ENCODE measurements around the gene BUD13. TPM values are rescaled to one million over a fixed set of nuclear protein-coding genes. Genes with fewer than 3 reads are reported as not detected.
A peak's percentile ranks its signal among the peaks of the same experiment; 100 is the strongest.

The BUD13 gene
- total and polyA plus RNA-seq, 2 of the 13 experiments (the other 11 are each of a cell fraction or from before 2014, with no cell fraction given), result 13.3 to 25.9 TPM

GRCh38 chr11:116808262-116809175 lies 35.7 kb upstream of the BUD13 start (continued):
- TF ChIP-seq, protein P1, sequence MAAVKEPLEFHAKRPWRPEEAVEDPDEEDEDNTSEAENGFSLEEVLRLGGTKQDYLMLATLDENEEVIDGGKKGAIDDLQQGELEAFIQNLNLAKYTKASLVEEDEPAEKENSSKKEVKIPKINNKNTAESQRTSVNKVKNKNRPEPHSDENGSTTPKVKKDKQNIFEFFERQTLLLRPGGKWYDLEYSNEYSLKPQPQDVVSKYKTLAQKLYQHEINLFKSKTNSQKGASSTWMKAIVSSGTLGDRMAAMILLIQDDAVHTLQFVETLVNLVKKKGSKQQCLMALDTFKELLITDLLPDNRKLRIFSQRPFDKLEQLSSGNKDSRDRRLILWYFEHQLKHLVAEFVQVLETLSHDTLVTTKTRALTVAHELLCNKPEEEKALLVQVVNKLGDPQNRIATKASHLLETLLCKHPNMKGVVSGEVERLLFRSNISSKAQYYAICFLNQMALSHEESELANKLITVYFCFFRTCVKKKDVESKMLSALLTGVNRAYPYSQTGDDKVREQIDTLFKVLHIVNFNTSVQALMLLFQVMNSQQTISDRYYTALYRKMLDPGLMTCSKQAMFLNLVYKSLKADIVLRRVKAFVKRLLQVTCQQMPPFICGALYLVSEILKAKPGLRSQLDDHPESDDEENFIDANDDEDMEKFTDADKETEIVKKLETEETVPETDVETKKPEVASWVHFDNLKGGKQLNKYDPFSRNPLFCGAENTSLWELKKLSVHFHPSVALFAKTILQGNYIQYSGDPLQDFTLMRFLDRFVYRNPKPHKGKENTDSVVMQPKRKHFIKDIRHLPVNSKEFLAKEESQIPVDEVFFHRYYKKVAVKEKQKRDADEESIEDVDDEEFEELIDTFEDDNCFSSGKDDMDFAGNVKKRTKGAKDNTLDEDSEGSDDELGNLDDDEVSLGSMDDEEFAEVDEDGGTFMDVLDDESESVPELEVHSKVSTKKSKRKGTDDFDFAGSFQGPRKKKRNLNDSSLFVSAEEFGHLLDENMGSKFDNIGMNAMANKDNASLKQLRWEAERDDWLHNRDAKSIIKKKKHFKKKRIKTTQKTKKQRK (IDR thresholded peaks at IDR 0.05; ENCODE audit: low read length), result no peak
- TF ChIP-seq ZNF567 (CRISPR knock-in tag; IDR thresholded peaks at IDR 0.05; ENCODE audit: borderline replicate concordance), result no peak
- no peak for TF ChIP-seq CSRNP1 (CRISPR knock-in tag; IDR thresholded peaks at IDR 0.05)
- TF ChIP-seq, protein P2, sequence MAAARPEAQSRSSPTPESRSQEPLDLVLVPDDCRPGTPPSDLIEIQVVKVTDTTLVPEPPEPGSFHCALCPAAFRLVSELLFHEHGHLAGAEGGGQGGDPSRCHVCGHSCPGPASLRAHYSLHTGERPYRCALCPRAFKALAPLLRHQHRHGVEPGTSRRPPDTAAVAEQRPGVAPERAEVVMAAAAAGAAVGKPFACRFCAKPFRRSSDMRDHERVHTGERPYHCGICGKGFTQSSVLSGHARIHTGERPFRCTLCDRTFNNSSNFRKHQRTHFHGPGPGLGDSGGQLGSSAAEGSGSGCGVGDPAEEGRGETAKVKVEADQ (CRISPR knock-in tag; IDR thresholded peaks at IDR 0.05; ENCODE audit: borderline replicate concordance), result peak; percentile 94; the same call in 1 of the 2 replicates
- TF ChIP-seq TCF12 (IDR thresholded peaks at IDR 0.05), result no peak
- peak; percentile 87; the same call in 1 of the 2 replicates for TF ChIP-seq TCF12 (CRISPR knock-in tag; IDR thresholded peaks at IDR 0.05)
- TF ChIP-seq, protein P3, sequence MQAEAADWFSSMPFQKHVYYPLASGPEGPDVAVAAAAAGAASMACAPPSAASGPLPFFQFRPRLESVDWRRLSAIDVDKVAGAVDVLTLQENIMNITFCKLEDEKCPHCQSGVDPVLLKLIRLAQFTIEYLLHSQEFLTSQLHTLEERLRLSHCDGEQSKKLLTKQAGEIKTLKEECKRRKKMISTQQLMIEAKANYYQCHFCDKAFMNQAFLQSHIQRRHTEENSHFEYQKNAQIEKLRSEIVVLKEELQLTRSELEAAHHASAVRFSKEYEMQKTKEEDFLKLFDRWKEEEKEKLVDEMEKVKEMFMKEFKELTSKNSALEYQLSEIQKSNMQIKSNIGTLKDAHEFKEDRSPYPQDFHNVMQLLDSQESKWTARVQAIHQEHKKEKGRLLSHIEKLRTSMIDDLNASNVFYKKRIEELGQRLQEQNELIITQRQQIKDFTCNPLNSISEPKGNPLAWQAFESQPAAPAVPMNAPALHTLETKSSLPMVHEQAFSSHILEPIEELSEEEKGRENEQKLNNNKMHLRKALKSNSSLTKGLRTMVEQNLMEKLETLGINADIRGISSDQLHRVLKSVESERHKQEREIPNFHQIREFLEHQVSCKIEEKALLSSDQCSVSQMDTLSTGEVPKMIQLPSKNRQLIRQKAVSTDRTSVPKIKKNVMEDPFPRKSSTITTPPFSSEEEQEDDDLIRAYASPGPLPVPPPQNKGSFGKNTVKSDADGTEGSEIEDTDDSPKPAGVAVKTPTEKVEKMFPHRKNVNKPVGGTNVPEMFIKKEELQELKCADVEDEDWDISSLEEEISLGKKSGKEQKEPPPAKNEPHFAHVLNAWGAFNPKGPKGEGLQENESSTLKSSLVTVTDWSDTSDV (CRISPR knock-in tag; IDR thresholded peaks at IDR 0.05), result no peak
- no peak for TF ChIP-seq ZNF468 (CRISPR knock-in tag; IDR thresholded peaks at IDR 0.05)
- 0 out of 2 replicates have a peak, but pooled peaks have one; percentile 35 for TF ChIP-seq SRY (CRISPR knock-in tag; IDR thresholded peaks at IDR 0.05)
- TF ChIP-seq ZBTB8A (CRISPR knock-in tag; IDR thresholded peaks at IDR 0.05; ENCODE audit: borderline replicate concordance, low read depth), result 0 out of 2 replicates have a peak, but pooled peaks have one; percentile 27
- peak; percentile 55; the same call in 1 of the 2 replicates for TF ChIP-seq BHLHE40 (IDR thresholded peaks at IDR 0.05; ENCODE audit: low read length)
- no peak for TF ChIP-seq RORA (CRISPR knock-in tag; IDR thresholded peaks at IDR 0.05)
- peak; percentile 92; the same call in 1 of the 2 replicates for TF ChIP-seq ZNF510 (CRISPR knock-in tag; IDR thresholded peaks at IDR 0.05; ENCODE audit: low read depth)
- no peak for TF ChIP-seq TBP (CRISPR knock-in tag; IDR thresholded peaks at IDR 0.05)
- peak; percentile 25 for TF ChIP-seq STAG1 (CRISPR knock-in tag; IDR thresholded peaks at IDR 0.05)
- TF ChIP-seq ZNF205 (CRISPR knock-in tag; IDR thresholded peaks at IDR 0.05), result peak; percentile 75
- TF ChIP-seq ZNF660 (CRISPR knock-in tag; IDR thresholded peaks at IDR 0.05; ENCODE audit: borderline replicate concordance, low read depth), result no peak
- no peak for TF ChIP-seq ZNF251 (CRISPR knock-in tag; IDR thresholded peaks at IDR 0.05)
- no peak for TF ChIP-seq ZNF256 (CRISPR knock-in tag; conservative IDR thresholded peaks at IDR 0.05)
- TF ChIP-seq NR0B2 (CRISPR knock-in tag; IDR thresholded peaks at IDR 0.05), result no peak

Data from HepG2 (cell line).